ENCODE results near the gene RCAN1.

The RCAN1 gene

GRCh38 chr21:34642211-34643075 is 27.5 kb upstream of the RCAN1 start:
- TF ChIP-seq EP300 (IDR thresholded peaks at IDR 0.05; ENCODE audit: borderline replicate concordance) = no peak
- no peak for TF ChIP-seq ZBTB7A (IDR thresholded peaks at IDR 0.05; ENCODE audit: low read depth)
- no peak for TF ChIP-seq TAF1 (IDR thresholded peaks at IDR 0.05; ENCODE audit: low read depth)
- no peak for TF ChIP-seq YY1 (IDR thresholded peaks at IDR 0.05; ENCODE audit: low read depth)
- TF ChIP-seq USF1 (IDR thresholded peaks at IDR 0.05) = no peak
- TF ChIP-seq REST (IDR thresholded peaks at IDR 0.05; ENCODE audit: low read depth) = no peak

- TF ChIP-seq TAF1 (IDR thresholded peaks at IDR 0.05; ENCODE audit: low read depth) (no peak), YY1 (IDR thresholded peaks at IDR 0.05; ENCODE audit: low read depth) (no peak), MAX (IDR thresholded peaks at IDR 0.05) (no peak), ZBTB7A (IDR thresholded peaks at IDR 0.05; ENCODE audit: low read depth) (no peak), EGR1 (IDR thresholded peaks at IDR 0.05) (no peak), RAD21 (IDR thresholded peaks at IDR 0.05; ENCODE audit: low read depth) (no peak), TCF12 (IDR thresholded peaks at IDR 0.05; ENCODE audit: low read depth) (no peak), TEAD4 (IDR thresholded peaks at IDR 0.05) (no peak), CREB1 (IDR thresholded peaks at IDR 0.05; ENCODE audit: low read depth) (no peak), FOXM1 (IDR thresholded peaks at IDR 0.05; ENCODE audit: borderline replicate concordance, low read depth) (no peak), USF1 (IDR thresholded peaks at IDR 0.05) (no peak), EP300 (IDR thresholded peaks at IDR 0.05; ENCODE audit: borderline replicate concordance) (no peak), CEBPB (IDR thresholded peaks at IDR 0.05) (no peak), NFIC (IDR thresholded peaks at IDR 0.05) (no peak), REST (IDR thresholded peaks at IDR 0.05; ENCODE audit: low read depth) (no peak)
Measured at GRCh38 chr21:34640858-34641257, 25.9 kb upstream of the RCAN1 start.

GRCh38 chr21:34639882-34640788 is 25.2 kb upstream of the RCAN1 start:
- no peak for TF ChIP-seq YY1 (IDR thresholded peaks at IDR 0.05; ENCODE audit: low read depth)
- no peak for TF ChIP-seq EGR1 (IDR thresholded peaks at IDR 0.05)
- no peak for TF ChIP-seq REST (IDR thresholded peaks at IDR 0.05; ENCODE audit: low read depth)
- TF ChIP-seq RAD21 (IDR thresholded peaks at IDR 0.05; ENCODE audit: low read depth) = no peak
- TF ChIP-seq NFIC (IDR thresholded peaks at IDR 0.05) = no peak
- TF ChIP-seq TEAD4 (IDR thresholded peaks at IDR 0.05) = no peak
- TF ChIP-seq TAF1 (IDR thresholded peaks at IDR 0.05; ENCODE audit: low read depth) = no peak
- TF ChIP-seq FOXM1 (IDR thresholded peaks at IDR 0.05; ENCODE audit: borderline replicate concordance, low read depth) = no peak
- TF ChIP-seq CREB1 (IDR thresholded peaks at IDR 0.05; ENCODE audit: low read depth) = no peak
- TF ChIP-seq CEBPB (IDR thresholded peaks at IDR 0.05) = no peak
- TF ChIP-seq EP300 (IDR thresholded peaks at IDR 0.05; ENCODE audit: borderline replicate concordance) = no peak
- TF ChIP-seq USF1 (IDR thresholded peaks at IDR 0.05) = no peak
- no peak for TF ChIP-seq TCF12 (IDR thresholded peaks at IDR 0.05; ENCODE audit: low read depth)
- no peak for TF ChIP-seq ZBTB7A (IDR thresholded peaks at IDR 0.05; ENCODE audit: low read depth)
- no peak for TF ChIP-seq MAX (IDR thresholded peaks at IDR 0.05)

Measured in Ishikawa (cell line).